RWPE2 (cell line): Measurements from ENCODE around the gene GALK2.

Source experiments
- ATAC-seq: fragments of 200-7000 bp; cut with Tn5 transposase; 3 replicates; pipeline ENCODE4 v1.9.1; 2021; ENCODE audit warnings: low read depth
- DNase-seq: peaks from one replicate; pipeline ENCODE4 v3.0.0-alpha.2; 2020; ENCODE audit warnings: low spot score
- H3K27ac ChIP-seq: fragments of 450-650 bp; 2 replicates; pipeline ENCODE4 v1.5.1; 2017; ENCODE audit warnings: mild to moderate bottlenecking; ENCODE audit not compliant: poor library complexity, severe bottlenecking
- H3K27me3 ChIP-seq: fragments of 250-450 bp; sonication (Bioruptor Pico); 2 replicates; pipeline ENCODE4 v1.5.1; 2021; ENCODE audit warnings: mild to moderate bottlenecking, moderate library complexity; ENCODE audit not compliant: insufficient read depth, poor library complexity, severe bottlenecking
- H3K36me3 ChIP-seq: fragments of 250-450 bp; sonication (Bioruptor Pico); 2 replicates; pipeline ENCODE4 v1.5.1; 2020; ENCODE audit warnings: low read depth, mild to moderate bottlenecking, moderate library complexity
- H3K4me1 ChIP-seq: fragments of 250-450 bp; sonication (Bioruptor Pico); 2 replicates; pipeline ENCODE4 v1.5.1; 2021; ENCODE audit warnings: mild to moderate bottlenecking, moderate library complexity; ENCODE audit not compliant: insufficient read depth, poor library complexity, severe bottlenecking
- H3K4me3 ChIP-seq: fragments of 250-450 bp; sonication (Bioruptor Pico); 2 replicates; pipeline ENCODE4 v1.5.1; 2021; ENCODE audit warnings: mild to moderate bottlenecking, moderate library complexity; ENCODE audit not compliant: severe bottlenecking
- H3K9me3 ChIP-seq: fragments of 250-450 bp; sonication (Bioruptor Pico); 2 replicates; pipeline ENCODE4 v1.5.1; 2021; ENCODE audit warnings: mild to moderate bottlenecking, moderate library complexity; ENCODE audit not compliant: severe bottlenecking
- TF ChIP-seq, protein P1 (sequence below): fragments of 450-650 bp; IDR thresholded peaks from one replicate; pipeline ENCODE4 v1.5.1; 2017; ENCODE audit warnings: mild to moderate bottlenecking, moderate library complexity; ENCODE audit not compliant: poor library complexity, severe bottlenecking

The GALK2 gene

DNA sequence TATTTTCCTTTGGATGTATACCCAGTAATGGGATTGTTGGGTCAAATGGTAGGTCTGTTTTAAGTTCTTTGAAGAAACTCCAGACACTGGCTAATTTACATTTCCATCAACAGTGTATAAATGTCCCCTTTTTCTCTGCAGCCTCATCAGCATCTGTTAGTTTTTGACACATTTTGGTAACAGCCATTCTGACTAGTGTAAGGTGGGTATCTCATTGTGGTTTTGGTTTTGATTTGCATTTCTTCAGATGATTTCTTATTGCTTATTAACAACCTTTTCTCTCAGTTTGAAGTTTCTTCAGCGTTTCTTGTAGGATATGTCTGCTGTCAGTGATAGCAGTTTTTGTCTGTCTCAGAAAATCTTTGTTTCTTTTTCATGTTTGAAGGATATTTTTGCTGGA, 15.4 kb downstream of the GALK2 start:
- no peak overlapping the region for H3K4me3 ChIP-seq
- TF ChIP-seq, protein P1, sequence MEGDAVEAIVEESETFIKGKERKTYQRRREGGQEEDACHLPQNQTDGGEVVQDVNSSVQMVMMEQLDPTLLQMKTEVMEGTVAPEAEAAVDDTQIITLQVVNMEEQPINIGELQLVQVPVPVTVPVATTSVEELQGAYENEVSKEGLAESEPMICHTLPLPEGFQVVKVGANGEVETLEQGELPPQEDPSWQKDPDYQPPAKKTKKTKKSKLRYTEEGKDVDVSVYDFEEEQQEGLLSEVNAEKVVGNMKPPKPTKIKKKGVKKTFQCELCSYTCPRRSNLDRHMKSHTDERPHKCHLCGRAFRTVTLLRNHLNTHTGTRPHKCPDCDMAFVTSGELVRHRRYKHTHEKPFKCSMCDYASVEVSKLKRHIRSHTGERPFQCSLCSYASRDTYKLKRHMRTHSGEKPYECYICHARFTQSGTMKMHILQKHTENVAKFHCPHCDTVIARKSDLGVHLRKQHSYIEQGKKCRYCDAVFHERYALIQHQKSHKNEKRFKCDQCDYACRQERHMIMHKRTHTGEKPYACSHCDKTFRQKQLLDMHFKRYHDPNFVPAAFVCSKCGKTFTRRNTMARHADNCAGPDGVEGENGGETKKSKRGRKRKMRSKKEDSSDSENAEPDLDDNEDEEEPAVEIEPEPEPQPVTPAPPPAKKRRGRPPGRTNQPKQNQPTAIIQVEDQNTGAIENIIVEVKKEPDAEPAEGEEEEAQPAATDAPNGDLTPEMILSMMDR = no peak
- H3K27ac ChIP-seq = no peak overlapping the region
- H3K36me3 ChIP-seq = no peaks in the 10 kb centered on the region
- H3K4me1 ChIP-seq = no peaks in the 10 kb centered on the region
- H3K27me3 ChIP-seq = no peaks in the 10 kb centered on the region
- H3K9me3 ChIP-seq = no peaks in the 10 kb centered on the region
- ATAC-seq (no peak), DNase-seq (no peak)

DNA sequence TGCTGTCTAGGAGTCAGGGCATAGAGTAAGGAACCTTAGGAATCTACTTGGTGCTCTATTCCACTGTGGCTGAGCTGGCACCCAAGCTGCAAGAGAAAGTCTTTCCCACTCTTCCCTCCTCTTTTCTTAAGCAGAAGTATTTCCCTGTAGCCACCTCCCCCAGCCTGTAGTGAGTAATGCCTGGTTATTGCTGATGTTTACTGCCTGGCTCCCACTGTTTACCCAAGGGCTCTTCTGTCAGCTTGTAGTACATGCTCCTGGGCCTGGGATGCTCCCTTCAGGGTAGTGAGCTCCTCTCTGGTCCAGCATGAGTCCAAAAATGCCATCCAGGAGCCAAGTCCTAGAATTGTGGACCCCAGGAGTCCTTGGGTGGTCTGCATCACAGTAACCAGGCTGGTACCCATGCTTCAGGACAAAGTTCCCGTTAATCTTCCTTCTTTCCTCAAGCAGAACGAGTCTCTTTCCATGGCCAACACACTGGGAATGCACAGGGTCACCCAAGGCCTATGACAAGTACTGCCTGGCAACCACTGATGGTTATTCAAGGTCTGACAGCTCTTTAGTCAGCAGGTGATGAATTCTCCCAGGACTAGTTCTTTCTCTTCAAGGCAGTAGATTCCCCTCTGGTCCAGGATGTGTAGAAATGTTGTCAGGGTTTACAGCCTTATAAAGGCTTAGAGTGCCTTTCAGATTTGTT, 17.6 kb downstream of the GALK2 start:
- TF ChIP-seq, protein P1 = no peak
- Histone ChIP-seq H3K9me3 (peaks cover 1% of the 10 kb centered on the region), H3K4me1 (no peaks in the 10 kb centered on the region), H3K4me3 (no peak overlapping the region), H3K36me3 (no peaks in the 10 kb centered on the region), H3K27ac (no peak overlapping the region), H3K27me3 (no peaks in the 10 kb centered on the region)
- ATAC-seq = peak; percentile 40; the same call in 2 of the 3 replicates
- DNase-seq = no peak

DNA sequence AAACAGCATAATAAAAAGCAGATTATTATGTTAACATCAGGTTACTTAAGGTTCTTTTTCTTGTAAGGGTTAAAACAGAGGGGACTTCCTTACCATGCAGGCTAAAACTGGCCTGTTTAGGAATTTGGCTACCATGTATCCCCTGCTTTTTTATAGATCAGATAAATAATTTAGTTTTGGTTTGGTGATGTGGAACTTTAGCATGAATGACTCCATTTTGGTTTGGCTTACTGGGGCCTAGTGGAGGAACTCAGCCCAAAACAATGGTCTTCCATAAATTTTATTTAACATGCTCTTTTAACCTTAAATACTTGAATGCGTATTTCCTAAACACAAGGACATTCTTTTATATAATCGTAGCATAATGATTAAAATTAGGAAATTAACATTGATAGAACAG, 18.9 kb downstream of the GALK2 start:
- Histone ChIP-seq H3K36me3 (no peaks in the 10 kb centered on the region), H3K4me1 (no peaks in the 10 kb centered on the region), H3K9me3 (peaks cover 1% of the 10 kb centered on the region), H3K27ac (no peak overlapping the region), H3K4me3 (no peak overlapping the region), H3K27me3 (no peaks in the 10 kb centered on the region)
- TF ChIP-seq, protein P1 = no peak
- DNase-seq (no peak), ATAC-seq (no peak)

DNA sequence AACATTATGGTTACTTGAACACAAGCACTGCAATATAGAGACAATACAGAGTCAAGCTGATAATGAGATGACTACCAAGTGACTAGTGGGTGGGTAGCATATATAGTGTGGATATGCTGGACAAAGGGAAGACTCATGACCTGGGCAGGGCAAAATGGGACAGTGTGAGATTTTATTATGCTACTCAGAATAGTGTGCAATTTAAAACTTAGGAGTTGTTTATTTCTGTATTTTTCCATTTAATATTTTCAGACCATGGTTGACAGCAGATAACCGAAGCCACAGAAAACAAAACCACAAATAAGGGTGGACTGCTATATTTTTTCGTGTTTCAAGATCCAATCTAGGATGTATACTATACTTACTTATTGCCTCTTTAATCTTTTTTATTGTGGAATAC, 19.6 kb downstream of the GALK2 start:
- H3K36me3 ChIP-seq = no peaks in the 10 kb centered on the region
- DNase-seq = no peak
- TF ChIP-seq, protein P1 = no peak
- H3K4me1 ChIP-seq = no peaks in the 10 kb centered on the region
- H3K27ac ChIP-seq = no peak overlapping the region
- H3K4me3 ChIP-seq = no peak overlapping the region
- H3K9me3 ChIP-seq = peaks cover 1% of the 10 kb centered on the region
- ATAC-seq = no peak
- no peaks in the 10 kb centered on the region for H3K27me3 ChIP-seq

DNA sequence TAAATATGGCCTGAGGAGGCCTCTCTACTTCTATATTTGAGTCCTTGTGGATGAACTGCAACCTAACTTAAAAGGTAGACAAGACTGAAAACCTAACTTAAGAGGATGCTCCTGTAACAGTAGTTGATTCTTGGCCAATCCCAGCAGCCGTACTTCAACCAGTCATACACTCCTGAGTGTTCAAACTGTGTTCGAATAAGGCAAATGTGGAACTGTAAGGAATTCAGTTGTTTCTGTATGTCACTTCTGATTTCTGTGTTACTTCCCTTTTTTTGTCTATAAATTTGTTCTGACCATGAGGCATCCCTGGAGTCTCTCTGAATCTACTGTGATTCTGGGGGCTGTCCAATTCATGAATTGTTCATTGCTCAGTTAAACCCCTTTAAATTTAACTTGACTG, 20.5 kb downstream of the GALK2 start:
- DNase-seq (no peak), ATAC-seq (no peak)
- H3K4me3 ChIP-seq = no peak overlapping the region
- H3K27me3 ChIP-seq = no peaks in the 10 kb centered on the region
- no peak overlapping the region for H3K27ac ChIP-seq
- TF ChIP-seq, protein P1 = no peak
- H3K9me3 ChIP-seq = peaks cover 1% of the 10 kb centered on the region
- no peaks in the 10 kb centered on the region for H3K36me3 ChIP-seq
- no peaks in the 10 kb centered on the region for H3K4me1 ChIP-seq
